ENCODE measurements around the gene CLSTN3.

DNA sequence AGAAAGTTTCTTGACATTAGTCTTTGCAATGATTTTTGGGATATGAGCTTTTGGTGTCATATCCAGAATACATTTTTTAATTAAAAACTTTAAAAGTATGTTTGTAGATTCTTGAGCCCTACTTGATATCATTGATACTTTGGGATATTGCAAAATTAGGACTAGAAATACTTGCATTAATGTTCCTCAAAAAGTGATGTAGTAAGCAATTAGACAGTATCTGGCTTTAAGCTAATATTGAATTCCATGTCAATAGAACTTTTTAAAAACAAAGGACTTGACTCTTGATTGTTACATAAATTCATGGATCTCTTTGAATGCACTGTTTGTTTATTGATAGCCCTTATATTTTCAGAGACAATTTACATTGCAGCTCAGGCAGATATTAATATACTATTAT is 74.9 kb downstream of the CLSTN3 start:
- no peak for TF ChIP-seq GATA2 (IDR thresholded peaks at IDR 0.05; ENCODE audit: low read depth, low read length)
- TF ChIP-seq GATA3 (IDR thresholded peaks at IDR 0.05; ENCODE audit: low read depth, low read length): no peak
